ENCODE results near the gene AEBP1. TPM values are rescaled to one million over a fixed set of nuclear protein-coding genes. Genes with fewer than 3 reads are reported as not detected.
A peak's percentile ranks its signal among the peaks of the same experiment; 100 is the strongest.
"Not testable (repeated sequence)": the region's sequence is repeated elsewhere in the genome, so short reads cannot be mapped to it uniquely, and the experiment has no call there.

Gene AEBP1
- total and polyA plus RNA-seq, 2 experiments from 2014 or later, result 94.1 to 96.0 TPM

- no peak overlapping the region for H3K27ac ChIP-seq
- peaks cover 21% of the 10 kb centered on the region for H3K4me1 ChIP-seq (ENCODE audit: low read depth)
- H3K4me3 ChIP-seq, result no peak overlapping the region
These were observed 20.7 kb downstream of the AEBP1 start for GRCh38 chr7:44124822-44125202.

GRCh38 chr7:44126574-44126973 is 22.4 kb downstream of the AEBP1 start:
- H3K4me1 ChIP-seq (ENCODE audit: low read depth), result peaks cover 35% of the 10 kb centered on the region
- not testable (repeated sequence) for DNase-seq (ENCODE audit: low read depth in 1 of 2, low spot score in 1 of 2); H3K27ac ChIP-seq

More at GRCh38 chr7:44124822-44125202, 20.7 kb downstream of the AEBP1 start:
- Histone ChIP-seq H3K36me3 (peaks cover 10% of the 10 kb centered on the region), H3K9me3 (ENCODE audit: low read depth) (no peaks in the 10 kb centered on the region), H3K27me3 (no peaks in the 10 kb centered on the region)
- no peak for TF ChIP-seq CTCF (IDR thresholded peaks at IDR 0.05; ENCODE audit: low read depth, low read length)
- no peak for DNase-seq (ENCODE audit: low read depth in 1 of 2, low spot score in 1 of 2)

GRCh38 chr7:44127161-44127560 is 23.0 kb downstream of the AEBP1 start:
- no peaks in the 10 kb centered on the region for H3K9me3 ChIP-seq (ENCODE audit: low read depth)
- no peak overlapping the region for H3K4me3 ChIP-seq
- peaks cover 39% of the 10 kb centered on the region for H3K4me1 ChIP-seq (ENCODE audit: low read depth)
- H3K27me3 ChIP-seq, result no peaks in the 10 kb centered on the region
- H3K36me3 ChIP-seq, result no peaks in the 10 kb centered on the region
- no peak for DNase-seq (ENCODE audit: low read depth in 1 of 2, low spot score in 1 of 2)
- no peak for TF ChIP-seq CTCF (IDR thresholded peaks at IDR 0.05; ENCODE audit: low read depth, low read length)
- no peak overlapping the region for H3K27ac ChIP-seq

More at GRCh38 chr7:44126574-44126973, 22.4 kb downstream of the AEBP1 start:
- H3K9me3 ChIP-seq (ENCODE audit: low read depth); H3K27me3 ChIP-seq; H3K4me3 ChIP-seq; H3K36me3 ChIP-seq: not testable (repeated sequence)

GRCh38 chr7:44128721-44129582 is 24.8 kb downstream of the AEBP1 start:
- Histone ChIP-seq H3K4me3 (no peak overlapping the region), H3K27ac (peak overlapping the region; percentile 100), H3K4me1 (ENCODE audit: low read depth) (peaks cover 48% of the 10 kb centered on the region), H3K27me3 (no peaks in the 10 kb centered on the region), H3K9me3 (ENCODE audit: low read depth) (no peaks in the 10 kb centered on the region), H3K36me3 (no peaks in the 10 kb centered on the region)
- TF ChIP-seq CTCF (IDR thresholded peaks at IDR 0.05; ENCODE audit: low read depth, low read length), result no peak
- no peak for DNase-seq (ENCODE audit: low read depth in 1 of 2, low spot score in 1 of 2)

- Histone ChIP-seq H3K27ac (peak overlapping the region; percentile 100), H3K4me3 (no peak overlapping the region), H3K27me3 (no peaks in the 10 kb centered on the region), H3K36me3 (no peaks in the 10 kb centered on the region), H3K9me3 (ENCODE audit: low read depth) (no peaks in the 10 kb centered on the region), H3K4me1 (ENCODE audit: low read depth) (peaks cover 63% of the 10 kb centered on the region)
- TF ChIP-seq CTCF (IDR thresholded peaks at IDR 0.05; ENCODE audit: low read depth, low read length), result peak; percentile 35
- DNase-seq (ENCODE audit: low read depth in 1 of 2, low spot score in 1 of 2), result peak; percentile 33 to 80
These were observed 27.3 kb downstream of the AEBP1 start for GRCh38 chr7:44131173-44132029.
